Neural crest cell (in vitro differentiated cells): ENCODE results near the gene PLA2G4F. TPM values are rescaled to one million over a fixed set of nuclear protein-coding genes. Genes with fewer than 3 reads are reported as not detected.

Experiments used
- DNase-seq: peaks from one replicate; pipeline ENCODE4 v3.0.0; 2021; ENCODE audit warnings: low read depth, mixed read lengths, low spot score
- H3K27ac Mint-ChIP-seq: one replicate; pipeline ENCODE4 v1.8.0; 2021; ENCODE audit warnings: mild to moderate bottlenecking, mixed read lengths; ENCODE audit not compliant: unreplicated experiment
- H3K27me3 Mint-ChIP-seq: 2 replicates; pipeline ENCODE4 v1.8.0; 2021; ENCODE audit warnings: low read depth, mild to moderate bottlenecking, mixed read lengths
- H3K36me3 Mint-ChIP-seq: 2 replicates; pipeline ENCODE4 v1.8.0; 2021; ENCODE audit warnings: low read depth, mild to moderate bottlenecking, mixed read lengths
- H3K4me1 Mint-ChIP-seq: 2 replicates; pipeline ENCODE4 v1.8.0; 2021; ENCODE audit warnings: mixed read lengths
- H3K4me3 Mint-ChIP-seq: one replicate; pipeline ENCODE4 v1.8.0; 2021; ENCODE audit warnings: mild to moderate bottlenecking, mixed read lengths
- H3K9me3 Mint-ChIP-seq: 2 replicates; pipeline ENCODE4 v1.8.0; 2021; ENCODE audit warnings: mixed read lengths
- total RNA-seq: library from RNA; stranded (reverse); gene quantifications from 2 replicates; pipeline ENCODE4 v1.2.1, GENCODE V29; 2021
- TF ChIP-seq, protein P1 (sequence below): fragments of 200-600 bp; sonication (generic); conservative IDR thresholded peaks from 2 replicates; pipeline ENCODE4 v1.5.0; 2021; ENCODE audit warnings: antibody characterized with exemption, mild to moderate bottlenecking

Gene PLA2G4F
- total RNA-seq, 1 donor from 2014 or later: not detected

DNA sequence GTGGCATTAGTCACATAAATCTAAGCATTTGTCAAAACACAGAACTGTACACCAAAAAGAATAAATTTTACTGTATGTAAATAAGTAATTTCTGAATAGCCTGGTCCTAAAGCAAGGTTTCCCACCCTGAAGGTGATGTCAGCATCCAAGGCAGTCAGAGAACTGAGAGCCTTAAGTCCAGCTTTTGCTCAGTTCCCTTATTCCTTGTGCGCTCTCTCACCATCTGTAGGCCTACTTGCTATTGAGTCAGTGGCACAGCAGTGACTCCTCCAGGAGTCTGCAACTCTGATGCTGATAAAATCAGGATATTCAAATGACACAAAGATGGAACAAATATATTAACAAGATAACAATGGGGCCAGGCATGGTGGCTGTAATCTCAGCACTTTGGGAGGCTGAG lies 29.4 kb upstream of the PLA2G4F start:
- peaks cover 12% of the 10 kb centered on the region for H3K36me3 Mint-ChIP-seq
- no peaks in the 10 kb centered on the region for H3K9me3 Mint-ChIP-seq
- no peak for DNase-seq
- H3K4me3 Mint-ChIP-seq: no peak overlapping the region
- no peak overlapping the region for H3K27ac Mint-ChIP-seq
- H3K4me1 Mint-ChIP-seq: no peaks in the 10 kb centered on the region
- TF ChIP-seq, protein P1, sequence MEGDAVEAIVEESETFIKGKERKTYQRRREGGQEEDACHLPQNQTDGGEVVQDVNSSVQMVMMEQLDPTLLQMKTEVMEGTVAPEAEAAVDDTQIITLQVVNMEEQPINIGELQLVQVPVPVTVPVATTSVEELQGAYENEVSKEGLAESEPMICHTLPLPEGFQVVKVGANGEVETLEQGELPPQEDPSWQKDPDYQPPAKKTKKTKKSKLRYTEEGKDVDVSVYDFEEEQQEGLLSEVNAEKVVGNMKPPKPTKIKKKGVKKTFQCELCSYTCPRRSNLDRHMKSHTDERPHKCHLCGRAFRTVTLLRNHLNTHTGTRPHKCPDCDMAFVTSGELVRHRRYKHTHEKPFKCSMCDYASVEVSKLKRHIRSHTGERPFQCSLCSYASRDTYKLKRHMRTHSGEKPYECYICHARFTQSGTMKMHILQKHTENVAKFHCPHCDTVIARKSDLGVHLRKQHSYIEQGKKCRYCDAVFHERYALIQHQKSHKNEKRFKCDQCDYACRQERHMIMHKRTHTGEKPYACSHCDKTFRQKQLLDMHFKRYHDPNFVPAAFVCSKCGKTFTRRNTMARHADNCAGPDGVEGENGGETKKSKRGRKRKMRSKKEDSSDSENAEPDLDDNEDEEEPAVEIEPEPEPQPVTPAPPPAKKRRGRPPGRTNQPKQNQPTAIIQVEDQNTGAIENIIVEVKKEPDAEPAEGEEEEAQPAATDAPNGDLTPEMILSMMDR: no peak
- no peaks in the 10 kb centered on the region for H3K27me3 Mint-ChIP-seq

DNA sequence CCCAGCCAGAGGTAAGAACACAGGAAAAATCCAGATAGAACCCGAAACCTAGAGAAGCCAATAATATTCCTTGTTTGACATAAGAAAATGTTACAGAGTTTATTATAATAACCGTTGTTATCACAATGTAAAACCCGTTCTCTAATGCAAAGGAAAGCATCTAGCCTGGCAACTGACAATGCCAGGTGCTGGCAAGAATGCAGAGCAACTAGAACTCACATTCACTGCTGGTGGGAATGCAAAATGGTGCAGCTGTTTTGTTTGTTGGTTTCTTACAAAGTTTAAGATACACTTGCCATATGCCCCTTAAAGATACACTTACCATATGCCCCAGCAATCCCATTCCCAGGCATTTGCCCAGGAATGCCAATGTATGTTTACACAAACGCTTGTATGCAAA lies 28.3 kb upstream of the PLA2G4F start:
- no peaks in the 10 kb centered on the region for H3K9me3 Mint-ChIP-seq
- H3K36me3 Mint-ChIP-seq: peaks cover 8% of the 10 kb centered on the region
- no peak overlapping the region for H3K4me3 Mint-ChIP-seq
- H3K27me3 Mint-ChIP-seq: no peaks in the 10 kb centered on the region
- H3K4me1 Mint-ChIP-seq: no peaks in the 10 kb centered on the region
- H3K27ac Mint-ChIP-seq: no peak overlapping the region
- DNase-seq: no peak
- TF ChIP-seq, protein P1: no peak

DNA sequence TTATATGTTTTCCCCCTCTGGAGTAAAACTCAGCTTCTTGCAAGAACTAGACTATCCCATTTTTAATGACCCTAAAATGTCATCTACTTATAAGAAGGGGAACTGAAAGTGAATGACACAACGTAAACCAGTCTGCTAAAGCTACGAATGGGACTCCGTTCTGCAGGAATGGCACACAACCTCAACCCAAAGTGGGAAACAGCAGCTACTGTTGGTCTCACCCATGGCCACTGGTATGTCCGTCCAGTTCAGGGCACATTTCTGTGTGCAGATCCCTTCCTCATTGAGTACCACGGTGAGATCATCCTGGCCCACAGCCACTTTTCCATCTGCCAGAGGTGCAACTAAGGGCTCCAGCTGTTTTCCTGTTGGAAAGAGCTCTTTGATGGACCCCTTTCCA lies 27.9 kb upstream of the PLA2G4F start:
- TF ChIP-seq, protein P1: no peak
- H3K4me3 Mint-ChIP-seq: no peak overlapping the region

DNA sequence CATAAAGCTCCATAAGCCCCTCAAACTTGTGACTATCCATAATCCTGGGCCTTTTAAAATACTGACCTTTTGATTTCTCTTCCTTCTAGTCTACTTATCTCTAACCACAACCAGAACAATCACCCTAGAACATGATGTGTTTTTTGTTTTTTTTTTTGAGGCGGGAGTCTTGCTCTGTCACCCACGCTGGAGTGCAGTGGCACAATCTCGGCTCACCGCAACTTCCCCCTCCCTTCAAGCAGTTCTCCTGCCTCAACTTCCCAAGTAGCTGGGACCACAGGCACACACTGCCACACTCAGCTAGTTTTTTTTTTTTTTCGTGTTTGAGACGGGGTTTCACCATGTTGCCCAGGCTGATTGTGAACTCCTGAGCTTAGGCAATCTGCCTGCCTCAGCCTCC lies 26.5 kb upstream of the PLA2G4F start:
- no peak for DNase-seq
- peaks cover 4% of the 10 kb centered on the region for H3K36me3 Mint-ChIP-seq
- TF ChIP-seq, protein P1: no peak
- no peak overlapping the region for H3K4me3 Mint-ChIP-seq
- H3K9me3 Mint-ChIP-seq: no peaks in the 10 kb centered on the region
- H3K27me3 Mint-ChIP-seq: no peaks in the 10 kb centered on the region
- no peak overlapping the region for H3K27ac Mint-ChIP-seq
- H3K4me1 Mint-ChIP-seq: no peaks in the 10 kb centered on the region

More for the DNA sequence above, 27.9 kb upstream of the PLA2G4F start:
- Mint-ChIP-seq H3K4me1 (no peaks in the 10 kb centered on the region), H3K27me3 (no peaks in the 10 kb centered on the region), H3K36me3 (peaks cover 8% of the 10 kb centered on the region), H3K9me3 (no peaks in the 10 kb centered on the region), H3K27ac (no peak overlapping the region)
- DNase-seq: no peak

DNA sequence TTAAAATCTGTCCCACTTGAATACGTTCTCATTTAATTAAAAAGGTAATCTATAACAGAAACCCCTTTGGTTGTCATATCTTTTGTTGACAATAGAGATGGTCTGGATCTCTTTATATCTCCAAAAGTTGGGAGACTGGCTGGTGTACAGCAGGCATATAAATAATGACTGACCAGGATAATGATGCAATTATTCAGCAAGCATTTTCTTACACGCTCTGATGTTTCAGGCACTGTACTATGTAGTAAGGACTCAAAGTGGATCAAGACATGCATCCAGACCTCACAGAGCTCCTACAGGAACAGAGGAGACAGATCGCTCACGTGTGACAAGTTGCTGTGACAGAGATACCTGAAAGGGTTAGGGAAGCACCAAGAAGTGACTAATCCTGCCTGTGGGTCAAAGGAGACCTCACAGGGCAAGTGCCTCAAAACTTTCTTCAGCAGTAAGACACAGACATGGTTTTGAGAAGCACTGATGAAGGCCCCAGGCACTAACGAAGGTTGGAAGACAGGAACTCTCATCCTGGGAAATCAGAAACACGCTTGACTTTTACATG lies 26.0 kb upstream of the PLA2G4F start:
- no peak for DNase-seq
- Mint-ChIP-seq H3K9me3 (no peaks in the 10 kb centered on the region), H3K27ac (no peak overlapping the region), H3K4me1 (no peaks in the 10 kb centered on the region), H3K4me3 (no peak overlapping the region), H3K36me3 (peaks cover 4% of the 10 kb centered on the region), H3K27me3 (no peaks in the 10 kb centered on the region)
- TF ChIP-seq, protein P1: no peak
